HG02623 (cell line): ENCODE data around the gene MYO7A.

Experiments used
- ATAC-seq: cut with Tn5 transposase; IDR thresholded peaks from one replicate; pipeline ENCODE4 v1.9.1; 2021; ENCODE audit warnings: moderate library complexity; ENCODE audit not compliant: unreplicated experiment

Gene MYO7A

GRCh38 chr11:77127920-77128691 is at the start of gene MYO7A:
MYO7A (plus strand) TSS chr11:77128246; CDS start chr11:77130635, 2,389 bp downstream.
- ATAC-seq: no peak

GRCh38 chr11:77079666-77080065 is 48.4 kb upstream of the MYO7A start:
- ATAC-seq: no peak

- ATAC-seq: no peak
These were observed 47.3 kb upstream of the MYO7A start for GRCh38 chr11:77080643-77081210.

- no peak for ATAC-seq
These were observed 46.6 kb upstream of the MYO7A start for GRCh38 chr11:77081381-77081851.

- no peak for ATAC-seq
These were observed 45.8 kb upstream of the MYO7A start for GRCh38 chr11:77081976-77082836.

GRCh38 chr11:77082838-77083565 is 45.0 kb upstream of the MYO7A start:
- no peak for ATAC-seq

- no peak for ATAC-seq
These were observed 44.3 kb upstream of the MYO7A start for GRCh38 chr11:77083566-77084245.

- ATAC-seq: no peak
These were observed 43.4 kb upstream of the MYO7A start for GRCh38 chr11:77084581-77085191.

- no peak for ATAC-seq
These were observed 42.4 kb upstream of the MYO7A start for GRCh38 chr11:77085652-77086051.

GRCh38 chr11:77086521-77087472 is 41.2 kb upstream of the MYO7A start:
- no peak for ATAC-seq

GRCh38 chr11:77087723-77088225 is 40.3 kb upstream of the MYO7A start:
- ATAC-seq: no peak

GRCh38 chr11:77088236-77089003 is 39.6 kb upstream of the MYO7A start:
- ATAC-seq: no peak

- ATAC-seq: no peak
These were observed 39.0 kb upstream of the MYO7A start for GRCh38 chr11:77089004-77089545.

GRCh38 chr11:77090046-77090372 is 38.0 kb upstream of the MYO7A start:
- ATAC-seq: no peak

GRCh38 chr11:77090373-77091111 is 37.5 kb upstream of the MYO7A start:
- no peak for ATAC-seq

- ATAC-seq: peak; percentile 89
These were observed 36.7 kb upstream of the MYO7A start for GRCh38 chr11:77091146-77091940.
